A673 (cell line): ENCODE measurements around the gene SDR39U1. TPM values are rescaled to one million over a fixed set of nuclear protein-coding genes. Genes with fewer than 3 reads are reported as not detected.

Experiments
- BruUV-seq: library from RNA; stranded (reverse); fragments of 400-500 nt; replicated peaks from 2 replicates; lab custom pipeline; 2021; lab: Mats Ljungman, UMichigan
- CTCF ChIA-PET: fragments of 300-600 bp; sonication (Branson Sonifier 250); formaldehyde crosslinking; loops from one replicate; lab custom pipeline; 2022; ENCODE audit warnings: antibody characterized with exemption; lab: Charles Lee
- POLR2A ChIA-PET: fragments of 300-600 bp; sonication (Branson Sonifier 250); formaldehyde crosslinking; loops from one replicate; lab custom pipeline; 2022; ENCODE audit warnings: antibody characterized with exemption; ENCODE audit not compliant: low non-redundant PET; lab: Charles Lee
- DNase-seq: peaks from one replicate; pipeline ENCODE4 v3.0.0-alpha.2; 2015; ENCODE audit warnings: low spot score
- H3K27ac ChIP-seq: fragments of 200-600 bp; sonication (generic); 2 replicates; pipeline ENCODE4 v1.5.1; 2016; ENCODE audit warnings: mixed run types, low read depth, mild to moderate bottlenecking, mixed read lengths, antibody characterized with exemption, low read length; ENCODE audit not compliant: poor library complexity, severe bottlenecking
- H3K27me3 ChIP-seq: fragments of 200-600 bp; sonication (generic); replicated peaks from 2 replicates; pipeline ENCODE4 v1.6.1; 2017; ENCODE audit warnings: mixed run types, low read depth, mild to moderate bottlenecking, mixed read lengths, antibody characterized with exemption, low read length; ENCODE audit not compliant: insufficient read depth, poor library complexity
- H3K36me3 ChIP-seq: fragments of 200-600 bp; sonication (generic); 2 replicates; pipeline ENCODE4 v1.6.1; 2016; ENCODE audit warnings: mixed run types, mild to moderate bottlenecking, mixed read lengths, antibody characterized with exemption, low read length; ENCODE audit not compliant: insufficient read depth, poor library complexity, severe bottlenecking
- H3K4me1 ChIP-seq: fragments of 200-600 bp; sonication (generic); 2 replicates; pipeline ENCODE4 v1.6.1; 2017; ENCODE audit warnings: mixed run types, mild to moderate bottlenecking, mixed read lengths, antibody characterized with exemption, low read length; ENCODE audit not compliant: insufficient read depth, poor library complexity, severe bottlenecking
- H3K4me3 ChIP-seq: fragments of 200-600 bp; sonication (generic); 2 replicates; pipeline ENCODE4 v1.5.1; 2016; ENCODE audit warnings: low read depth, mixed run types, mild to moderate bottlenecking, mixed read lengths, low read length; ENCODE audit not compliant: poor library complexity, severe bottlenecking
- H3K9me3 ChIP-seq: fragments of 200-600 bp; sonication (generic); 2 replicates; pipeline ENCODE4 v1.6.1; 2016; ENCODE audit warnings: mixed run types, low read depth, mild to moderate bottlenecking, mixed read lengths, antibody characterized with exemption, low read length; ENCODE audit not compliant: poor library complexity, severe bottlenecking
- CTCF ChIP-seq: fragments of 300-800, 200-600 bp; sonication (generic); conservative IDR thresholded peaks from 2 replicates; pipeline ENCODE4 v1.5.1; 2017; ENCODE audit warnings: low read depth, mild to moderate bottlenecking, antibody characterized with exemption, low read length, moderate library complexity, mixed read lengths
- EZH2 ChIP-seq: fragments of 200-600 bp; sonication (generic); IDR thresholded peaks from 2 replicates; pipeline ENCODE4 v1.6.1; 2017; ENCODE audit warnings: borderline replicate concordance, low read depth, mild to moderate bottlenecking, mixed read lengths, antibody characterized with exemption, low read length; ENCODE audit not compliant: poor library complexity, severe bottlenecking
- intact Hi-C: fragments of 100-400 bp; cut with micrococcal nuclease; formaldehyde crosslinking; loops from one replicate; pipeline ENCODE4 v1.10.0; 2022; ENCODE audit not compliant: unreplicated experiment
- total RNA-seq: library from RNA; stranded (reverse); gene quantifications from 2 replicates; pipeline ENCODE4 v1.2.3, GENCODE V29; 2021

The SDR39U1 gene
- total RNA-seq, 1 experiment from 2014 or later = 49.1 TPM

DNA sequence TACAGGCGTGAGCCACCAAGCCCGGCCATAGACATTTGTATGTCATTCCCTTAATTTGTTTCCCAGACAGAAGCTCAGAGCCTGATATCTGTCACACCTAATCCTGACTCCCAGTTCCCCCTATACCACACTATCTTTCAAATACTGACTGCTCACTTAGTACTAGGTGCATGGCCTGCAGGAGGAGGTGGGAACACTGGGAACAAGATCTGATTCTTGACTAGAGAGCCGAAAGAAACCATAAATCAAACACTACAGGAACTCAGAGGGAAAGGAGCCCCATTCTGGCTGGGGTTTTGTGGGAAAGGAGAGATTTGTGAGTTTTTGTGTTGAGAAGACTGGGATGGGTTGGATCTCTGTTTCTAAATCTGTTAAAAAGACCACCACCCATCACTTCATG, 7.9 kb downstream of the SDR39U1 start:
- H3K4me3 ChIP-seq = no peak overlapping the region
- no peaks in the 10 kb centered on the region for H3K27me3 ChIP-seq
- CTCF ChIA-PET = interaction anchor here (3.6 kb wide), 1 partner anchor 102 kb away, joined by 27 read pairs; no protein-coding TSS in a partner anchor
- intact Hi-C loops = loop anchor here (10.0 kb wide), 1 partner anchor 420 kb away; no protein-coding TSS in a partner anchor
- POLR2A ChIA-PET = interaction anchor here (0.5 kb wide), 1 partner anchor 86 kb away, joined by 9 read pairs; no protein-coding TSS in a partner anchor
- H3K4me1 ChIP-seq = peaks cover 19% of the 10 kb centered on the region
- DNase-seq = no peak
- peak overlapping the region; percentile 21 for H3K27ac ChIP-seq
- TF ChIP-seq EZH2 = no peak
- TF ChIP-seq CTCF = no peak
- BruUV-seq = no TSS peak
- peaks cover 57% of the 10 kb centered on the region for H3K36me3 ChIP-seq
- H3K9me3 ChIP-seq = no peaks in the 10 kb centered on the region

- CTCF ChIA-PET = no interaction called here
- H3K36me3 ChIP-seq = peaks cover 51% of the 10 kb centered on the region
- H3K9me3 ChIP-seq = no peaks in the 10 kb centered on the region
- H3K27ac ChIP-seq = no peak overlapping the region
- intact Hi-C loops = loop anchor here (10.0 kb wide), 1 partner anchor 419 kb away; no protein-coding TSS in a partner anchor
- DNase-seq = no peak
- POLR2A ChIA-PET = no interaction called here
- peaks cover 26% of the 10 kb centered on the region for H3K4me1 ChIP-seq
- no TSS peak for BruUV-seq
- no peaks in the 10 kb centered on the region for H3K27me3 ChIP-seq
- TF ChIP-seq EZH2 (no peak), CTCF (no peak)
- no peak overlapping the region for H3K4me3 ChIP-seq
These were observed 8.5 kb downstream of the SDR39U1 start for GRCh38 chr14:24434036-24434435.

DNA sequence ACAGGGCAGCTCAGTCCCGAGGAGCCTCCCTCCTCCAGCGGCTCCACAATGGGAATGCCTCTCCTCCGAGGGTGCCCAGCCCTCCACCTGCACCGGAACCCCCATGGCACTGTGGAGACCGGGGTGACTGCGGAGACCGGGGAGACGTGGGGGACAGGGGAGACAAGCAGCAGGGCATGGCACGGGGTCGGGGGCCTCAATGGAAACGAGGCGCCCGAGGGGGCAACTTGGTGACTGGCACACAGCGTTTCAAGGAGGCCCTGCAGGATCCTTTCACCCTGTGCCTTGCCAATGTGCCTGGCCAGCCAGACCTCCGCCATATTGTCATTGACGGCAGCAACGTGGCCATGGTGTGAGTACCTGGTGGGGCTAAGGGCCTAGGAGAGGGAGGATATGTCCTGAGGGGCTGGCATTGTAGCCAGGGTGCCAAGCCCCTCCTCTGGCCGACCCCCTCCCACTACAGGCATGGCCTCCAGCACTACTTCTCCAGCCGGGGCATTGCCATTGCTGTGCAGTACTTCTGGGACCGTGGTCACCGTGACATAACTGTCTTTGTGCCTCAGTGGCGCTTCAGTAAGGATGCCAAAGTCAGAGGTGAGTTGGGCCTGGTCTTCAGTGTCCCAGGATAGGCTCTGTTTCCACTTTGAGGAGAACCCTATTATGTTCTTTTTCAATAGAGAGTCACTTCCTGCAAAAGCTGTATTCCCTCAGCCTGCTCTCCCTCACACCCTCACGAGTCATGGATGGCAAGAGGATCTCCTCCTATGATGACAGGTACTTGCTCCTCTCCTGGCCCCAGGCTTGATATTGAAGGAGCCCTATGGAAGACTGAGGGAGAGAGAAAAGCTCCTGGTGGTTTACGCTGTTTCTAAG, 10.1 kb downstream of the SDR39U1 start:
- BruUV-seq = no TSS peak
- peaks cover 26% of the 10 kb centered on the region for H3K4me1 ChIP-seq
- H3K9me3 ChIP-seq = no peaks in the 10 kb centered on the region
- no peak overlapping the region for H3K4me3 ChIP-seq
- no peaks in the 10 kb centered on the region for H3K27me3 ChIP-seq
- POLR2A ChIA-PET = interaction anchor here (1.0 kb wide), 1 partner anchor 101 kb away, joined by 4 read pairs; no protein-coding TSS in a partner anchor
- CTCF ChIA-PET = interaction anchor here (0.5 to 3.3 kb wide), 17 partner anchors 10 to 374 kb away, joined by 3 to 101 read pairs (median 6); partner anchors contain the start of genes ADCY4, SDR39U1 and TINF2
- H3K27ac ChIP-seq = no peak overlapping the region
- intact Hi-C loops = loop anchor here (10.0 kb wide), 1 partner anchor 418 kb away; no protein-coding TSS in a partner anchor
- H3K36me3 ChIP-seq = peaks cover 36% of the 10 kb centered on the region
- DNase-seq = no peak
- TF ChIP-seq CTCF (no peak), EZH2 (no peak)
